Tibial nerve (tissue), 4 donors: ENCODE data around the gene BCL2L15. TPM values are rescaled to one million over a fixed set of nuclear protein-coding genes. Genes with fewer than 3 reads are reported as not detected.

Experiments
- DNase-seq, 2 donors: peaks; one replicate each; pipeline ENCODE4 v3.0.0-alpha.2; 2019; ENCODE audit warnings: low spot score in 2 of 2
- H3K27ac ChIP-seq, 4 donors: fragments of 200-600 bp; sonication (generic) in 3 of 4; one replicate each; pipeline ENCODE4 v1.5.1; 2017 to 2019; ENCODE audit warnings: mild to moderate bottlenecking in 1 of 4
- H3K27me3 ChIP-seq, 2 donors: fragments of 200-600 bp; sonication (generic) in 1 of 2; one replicate each; pipeline versions ENCODE4 v1.5.1 to v1.6.0; 2017 to 2019
- H3K36me3 ChIP-seq, 3 donors: fragments of 200-600 bp; sonication (generic); one replicate each; pipeline ENCODE4 v1.5.1; 2018 to 2019
- H3K4me1 ChIP-seq, 4 donors: fragments of 200-600 bp; sonication (generic) in 3 of 4; one replicate each; pipeline ENCODE4 v1.5.1; 2017 to 2019
- H3K4me3 ChIP-seq, 4 donors: fragments of 200-600 bp; sonication (generic) in 3 of 4; one replicate each; pipeline ENCODE4 v1.5.1; 2017 to 2019; ENCODE audit warnings: mild to moderate bottlenecking in 1 of 4, moderate library complexity in 1 of 4
- H3K9me3 ChIP-seq, 4 donors: fragments of 200-600 bp; sonication (generic) in 3 of 4; one replicate each; pipeline ENCODE4 v1.5.1; 2017 to 2019
- EP300 ChIP-seq, 2 donors: sonication (generic); formaldehyde crosslinking; IDR thresholded peaks; one replicate each; pipeline ENCODE4 v1.6.1; 2017; ENCODE audit warnings: antibody characterized with exemption in 2 of 2, mild to moderate bottlenecking in 1 of 2
- POLR2A ChIP-seq, 2 donors: fragments of 450-650 bp; IDR thresholded peaks; one replicate each; pipeline ENCODE4 v1.6.1; 2017; ENCODE audit warnings: antibody characterized with exemption in 2 of 2, mild to moderate bottlenecking in 2 of 2, moderate library complexity in 2 of 2
- WGBS, 2 donors: methylation state at CpG; one replicate each; pipeline ENCODE4 v1.1.5; 2018; 5-methylcytosine and 5-hydroxymethylcytosine counted together
- total RNA-seq, 4 donors: library from RNA; depleted of rRNA; stranded (reverse); fragments of >200 nt; gene quantifications; one replicate each; pipeline ENCODE4 v1.1.0, GENCODE V29; 2016
- TF ChIP-seq, protein P1 (sequence below), 5 experiments: fragments of 200-600 bp in 3 of 5; fragments of 450-650 bp in 2 of 5; sonication (generic) in 3 of 5; IDR thresholded peaks; one replicate each; pipeline ENCODE4 v1.5.1; 2016 to 2019; ENCODE audit warnings: antibody characterized with exemption in 5 of 5, mild to moderate bottlenecking in 3 of 5, moderate library complexity in 2 of 5

The BCL2L15 gene
- total RNA-seq, 4 donors from 2014 or later = 0.22 to 0.63 (median 0.35) TPM

GRCh38 chr1:113917400-113918082, 30.2 kb upstream of the BCL2L15 start:
- H3K4me3 ChIP-seq = no peak overlapping the region
- no peaks in the 10 kb centered on the region for H3K27me3 ChIP-seq
- WGBS, 2 donors = 83 to 95% methylated on average over 2 of the region's 2 CpGs
- H3K4me1 ChIP-seq = peaks cover 0 to 9% (median 0%) of the 10 kb centered on the region in 4 donors
- DNase-seq = no peak
- peaks cover 0 to 4% (median 0%) of the 10 kb centered on the region in 3 donors for H3K36me3 ChIP-seq
- H3K9me3 ChIP-seq = no peaks in the 10 kb centered on the region
- no peak for TF ChIP-seq EP300 (IDR thresholded peaks at IDR 0.05)
- TF ChIP-seq, protein P1, sequence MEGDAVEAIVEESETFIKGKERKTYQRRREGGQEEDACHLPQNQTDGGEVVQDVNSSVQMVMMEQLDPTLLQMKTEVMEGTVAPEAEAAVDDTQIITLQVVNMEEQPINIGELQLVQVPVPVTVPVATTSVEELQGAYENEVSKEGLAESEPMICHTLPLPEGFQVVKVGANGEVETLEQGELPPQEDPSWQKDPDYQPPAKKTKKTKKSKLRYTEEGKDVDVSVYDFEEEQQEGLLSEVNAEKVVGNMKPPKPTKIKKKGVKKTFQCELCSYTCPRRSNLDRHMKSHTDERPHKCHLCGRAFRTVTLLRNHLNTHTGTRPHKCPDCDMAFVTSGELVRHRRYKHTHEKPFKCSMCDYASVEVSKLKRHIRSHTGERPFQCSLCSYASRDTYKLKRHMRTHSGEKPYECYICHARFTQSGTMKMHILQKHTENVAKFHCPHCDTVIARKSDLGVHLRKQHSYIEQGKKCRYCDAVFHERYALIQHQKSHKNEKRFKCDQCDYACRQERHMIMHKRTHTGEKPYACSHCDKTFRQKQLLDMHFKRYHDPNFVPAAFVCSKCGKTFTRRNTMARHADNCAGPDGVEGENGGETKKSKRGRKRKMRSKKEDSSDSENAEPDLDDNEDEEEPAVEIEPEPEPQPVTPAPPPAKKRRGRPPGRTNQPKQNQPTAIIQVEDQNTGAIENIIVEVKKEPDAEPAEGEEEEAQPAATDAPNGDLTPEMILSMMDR (IDR thresholded peaks at IDR 0.05) = no peak
- no peak overlapping the region for H3K27ac ChIP-seq

- H3K27ac ChIP-seq = no peak overlapping the region
Observed at GRCh38 chr1:113916974-113917373, 29.6 kb upstream of the BCL2L15 start.

DNA sequence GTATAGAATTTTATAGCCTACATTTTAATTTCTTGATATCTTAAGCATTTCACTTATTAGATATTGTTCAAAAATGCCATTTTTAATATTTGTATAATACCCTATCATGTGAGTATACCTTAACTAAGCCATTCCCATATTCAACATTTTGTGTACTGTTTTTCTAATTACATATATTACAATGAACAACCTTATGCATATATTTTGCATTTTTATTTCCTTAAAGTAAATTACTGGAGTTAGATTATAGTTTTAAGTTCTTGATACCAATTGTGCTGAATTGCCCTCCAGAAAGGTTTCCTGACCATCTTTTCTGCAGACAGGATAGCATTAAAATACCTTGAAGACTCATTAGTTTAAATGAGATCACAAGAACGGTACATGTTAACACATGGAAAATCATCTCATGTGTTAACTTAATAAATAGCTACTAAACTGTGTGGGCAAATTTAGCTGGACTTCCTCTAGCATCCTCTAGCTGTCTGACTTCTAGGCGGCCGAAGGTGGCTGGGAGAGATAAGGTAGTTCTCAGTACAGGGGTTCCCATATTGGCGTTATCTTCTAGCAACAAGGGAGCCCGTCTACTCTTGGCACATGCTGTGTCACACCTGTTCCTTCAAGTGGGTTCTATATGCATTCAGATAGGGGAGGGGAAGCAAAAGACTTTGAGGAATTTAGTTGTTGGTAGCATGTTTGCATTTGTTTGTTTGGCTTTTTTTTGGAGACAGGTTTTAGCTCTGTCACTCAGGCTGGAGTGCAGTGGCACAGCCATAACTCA, 26.7 kb upstream of the BCL2L15 start:
- Histone ChIP-seq H3K4me1 (peaks cover 0 to 11% (median 0%) of the 10 kb centered on the region in 4 donors), H3K9me3 (no peaks in the 10 kb centered on the region), H3K27ac (no peak overlapping the region), H3K27me3 (no peaks in the 10 kb centered on the region), H3K36me3 (peaks cover 0 to 35% (median 9%) of the 10 kb centered on the region in 3 donors), H3K4me3 (no peak overlapping the region)
- 87 to 90% methylated on average over 5 of the region's 5 CpGs for WGBS, 2 donors
- TF ChIP-seq EP300 (IDR thresholded peaks at IDR 0.05) (no peak), POLR2A (IDR thresholded peaks at IDR 0.05) (no peak)
- TF ChIP-seq, protein P1 (IDR thresholded peaks at IDR 0.05) = no peak
- no peak for DNase-seq

More at GRCh38 chr1:113916974-113917373, 29.6 kb upstream of the BCL2L15 start:
- DNase-seq = no peak
- Histone ChIP-seq H3K36me3 (peaks cover 0 to 9% (median 0%) of the 10 kb centered on the region in 3 donors), H3K4me1 (peaks cover 0 to 11% (median 0%) of the 10 kb centered on the region in 4 donors), H3K9me3 (no peaks in the 10 kb centered on the region), H3K27me3 (no peaks in the 10 kb centered on the region), H3K4me3 (no peak overlapping the region)
- TF ChIP-seq EP300 (IDR thresholded peaks at IDR 0.05) (no peak), POLR2A (IDR thresholded peaks at IDR 0.05) (no peak)
- TF ChIP-seq, protein P1 (IDR thresholded peaks at IDR 0.05) = no peak
- WGBS, 2 donors = 92 to 99% methylated on average over 5 of the region's 5 CpGs

DNA sequence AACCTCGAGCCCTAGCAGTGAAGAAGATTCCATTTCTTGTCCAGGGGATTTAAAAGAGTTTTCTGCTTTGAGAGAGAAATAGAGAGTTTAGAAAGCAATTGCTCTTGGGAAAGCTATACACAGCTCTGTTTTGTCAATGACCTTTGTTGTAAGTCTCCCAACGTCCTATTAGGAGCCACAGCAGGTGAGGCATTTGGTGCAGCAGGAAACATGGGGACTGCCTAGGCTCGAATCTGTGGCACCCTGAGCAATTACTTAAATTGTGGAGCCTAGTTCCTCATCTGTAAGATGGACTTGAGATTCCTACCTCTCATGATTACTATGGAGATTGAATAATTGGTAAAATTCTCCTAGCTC, 25.9 kb upstream of the BCL2L15 start:
- Histone ChIP-seq H3K4me1 (peaks cover 0 to 11% (median 0%) of the 10 kb centered on the region in 4 donors), H3K27me3 (no peaks in the 10 kb centered on the region), H3K36me3 (peaks cover 0 to 43% (median 9%) of the 10 kb centered on the region in 3 donors), H3K9me3 (no peaks in the 10 kb centered on the region), H3K27ac (peak overlapping the region; percentile 9 to 59 (median 40)), H3K4me3 (no peak overlapping the region)
- 56 to 58% methylated on average over 3 of the region's 3 CpGs for WGBS, 2 donors
- no peak for TF ChIP-seq EP300 (IDR thresholded peaks at IDR 0.05)
- TF ChIP-seq, protein P1 (IDR thresholded peaks at IDR 0.05) = no peak
- no peak for DNase-seq
